ENCODE results near the gene OPTC. TPM values are rescaled to one million over a fixed set of nuclear protein-coding genes. Genes with fewer than 3 reads are reported as not detected.

The OPTC gene
- total RNA-seq, 1 experiment from 2014 or later = not detected

GRCh38 chr1:203538726-203539125 is 44.8 kb downstream of the OPTC start:
- Histone ChIP-seq H3K4me1 (ENCODE audit: control insufficient read depth in 1 of 2, insufficient read depth in 2 of 2, low read length in 2 of 2) (peaks cover 0 to 7% of the 10 kb centered on the region in 2 experiments; a peak in 1 of 4 replicates), H4K20me1 (ENCODE audit: insufficient read depth) (no peaks in the 10 kb centered on the region), H3K27ac (ENCODE audit: low read depth, low read length) (no peak overlapping the region), H3K79me2 (ENCODE audit: insufficient read depth, low read length) (no peaks in the 10 kb centered on the region), H3K27me3 (ENCODE audit: insufficient read depth, low read length) (no peaks in the 10 kb centered on the region), H3K36me3 (ENCODE audit: control insufficient read depth in 1 of 2, insufficient read depth in 2 of 2, low read length in 2 of 2) (no peaks in the 10 kb centered on the region), H2AFZ (ENCODE audit: low read depth, low read length, poor library complexity, severe bottlenecking) (no peak overlapping the region), H3K9me3 (ENCODE audit: control insufficient read depth in 1 of 2, insufficient read depth in 1 of 2, low read depth in 1 of 2, low read length in 2 of 2) (no peaks in the 10 kb centered on the region), H3K9ac (ENCODE audit: low read length) (no peak overlapping the region), H3K4me3 (replicated peaks in 1 of 2; ENCODE audit: low read depth in 1 of 2, low read length in 2 of 2) (no peak overlapping the region), H3K9me2 (ENCODE audit: insufficient read depth) (no peaks in the 10 kb centered on the region), H3K4me2 (ENCODE audit: low read length) (no peak overlapping the region)
- ChIA-PET CTCF (no interaction called here), POLR2A (no interaction called here), RAD21 (ENCODE audit: low non-redundant PET in 1 of 2, low total read pairs in 2 of 2, uncharacterized antibody in 2 of 2, unreplicated experiment in 2 of 2) (no interaction called here)
- no peak for DNase-seq (ENCODE audit: low read depth, low spot score)
- TF ChIP-seq FOSL1 (IDR thresholded peaks at IDR 0.05; ENCODE audit: low read depth) (no peak), YY1 (IDR thresholded peaks at IDR 0.05; ENCODE audit: extremely low read depth, insufficient replicate concordance, low read depth, low read length) (no peak)
- intact Hi-C loops (cut with micrococcal nuclease) = no loop called here
- no peak for ATAC-seq
- no TSS peak for BruUV-seq (replicated peaks)

DNA sequence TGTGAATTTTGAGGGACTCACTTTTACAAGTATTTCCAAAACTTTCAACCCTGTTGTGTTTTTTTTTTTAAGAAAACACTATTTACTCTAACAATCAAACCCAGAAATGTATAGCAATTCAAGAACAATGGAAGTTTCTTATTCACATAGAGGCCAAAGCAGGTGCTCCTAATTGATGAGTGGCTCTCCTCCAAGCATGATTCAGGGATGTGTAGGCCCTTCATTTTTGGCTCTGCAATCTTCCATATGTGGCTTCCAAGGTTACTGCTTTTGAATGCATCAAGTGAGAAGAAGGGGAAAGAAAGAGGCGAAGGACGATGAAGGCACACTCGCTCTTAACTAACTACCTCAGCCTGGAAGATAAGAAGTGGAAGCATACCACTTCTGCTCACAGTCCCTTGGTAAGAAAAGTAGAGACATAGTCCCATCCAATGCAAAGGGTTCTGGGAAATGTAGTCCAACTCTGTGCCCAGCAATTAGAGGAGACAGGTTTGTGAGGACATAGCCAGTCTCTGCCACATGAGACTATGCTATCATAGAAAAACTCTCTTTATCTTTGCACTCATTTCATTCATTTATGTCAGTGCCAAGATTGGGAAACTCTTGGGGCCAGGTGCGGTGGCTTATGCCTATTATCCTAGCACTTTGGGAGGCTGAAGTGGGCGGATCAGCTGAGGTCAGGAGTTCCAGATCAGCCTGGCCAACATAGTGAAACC is 46.0 kb downstream of the OPTC start:
- Histone ChIP-seq H3K36me3 (ENCODE audit: control insufficient read depth in 1 of 2, insufficient read depth in 2 of 2, low read length in 2 of 2) (no peaks in the 10 kb centered on the region), H4K20me1 (ENCODE audit: insufficient read depth) (no peaks in the 10 kb centered on the region), H3K4me2 (ENCODE audit: low read length) (no peak overlapping the region), H3K27ac (ENCODE audit: low read depth, low read length) (no peak overlapping the region), H3K4me3 (replicated peaks in 1 of 2; ENCODE audit: low read depth in 1 of 2, low read length in 2 of 2) (no peak overlapping the region), H2AFZ (ENCODE audit: low read depth, low read length, poor library complexity, severe bottlenecking) (no peak overlapping the region), H3K27me3 (ENCODE audit: insufficient read depth, low read length) (no peaks in the 10 kb centered on the region), H3K9ac (ENCODE audit: low read length) (no peak overlapping the region), H3K79me2 (ENCODE audit: insufficient read depth, low read length) (no peaks in the 10 kb centered on the region), H3K9me3 (ENCODE audit: control insufficient read depth in 1 of 2, insufficient read depth in 1 of 2, low read depth in 1 of 2, low read length in 2 of 2) (no peaks in the 10 kb centered on the region), H3K9me2 (ENCODE audit: insufficient read depth) (no peaks in the 10 kb centered on the region), H3K4me1 (ENCODE audit: control insufficient read depth in 1 of 2, insufficient read depth in 2 of 2, low read length in 2 of 2) (no peaks in the 10 kb centered on the region; a peak in 1 of 4 replicates)
- POLR2A ChIA-PET = no interaction called here
- ATAC-seq (peak; percentile 62; the same call in 1 of the 2 replicates), DNase-seq (ENCODE audit: low read depth, low spot score) (no peak)
- intact Hi-C loops (cut with micrococcal nuclease) = no loop called here
- TF ChIP-seq ATF3 (IDR thresholded peaks at IDR 0.05) (no peak), EZH2phosphoT487 (IDR thresholded peaks at IDR 0.05; ENCODE audit: borderline replicate concordance) (no peak), CBX3 (IDR thresholded peaks at IDR 0.05; ENCODE audit: low read depth) (no peak), TCF7L2 (IDR thresholded peaks at IDR 0.05; ENCODE audit: borderline replicate concordance, extremely low read depth, insufficient read depth, insufficient read length) (no peak), SIN3A (IDR thresholded peaks at IDR 0.05; ENCODE audit: low read depth) (no peak), JUND (IDR thresholded peaks at IDR 0.05) (no peak), RAD21 (IDR thresholded peaks at IDR 0.05; ENCODE audit: low read depth) (no peak), POLR2A (IDR thresholded peaks at IDR 0.05; ENCODE audit: borderline replicate concordance, extremely low read depth, insufficient read depth, insufficient read length) (no peak), ZFX (IDR thresholded peaks at IDR 0.05) (no peak), ELF1 (IDR thresholded peaks at IDR 0.05; ENCODE audit: borderline replicate concordance, low read depth) (no peak), ZNF274 (IDR thresholded peaks at IDR 0.05; ENCODE audit: low read depth, low read length) (no peak), FOSL1 (IDR thresholded peaks at IDR 0.05; ENCODE audit: low read depth) (no peak), EZH2 (IDR thresholded peaks at IDR 0.05) (no peak), POLR2AphosphoS5 (IDR thresholded peaks at IDR 0.05; ENCODE audit: low read depth, low read length) (no peak)
- TF ChIP-seq, protein P1, sequence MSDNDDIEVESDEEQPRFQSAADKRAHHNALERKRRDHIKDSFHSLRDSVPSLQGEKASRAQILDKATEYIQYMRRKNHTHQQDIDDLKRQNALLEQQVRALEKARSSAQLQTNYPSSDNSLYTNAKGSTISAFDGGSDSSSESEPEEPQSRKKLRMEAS (IDR thresholded peaks at IDR 0.05) = no peak
- TF ChIP-seq, protein P2, sequence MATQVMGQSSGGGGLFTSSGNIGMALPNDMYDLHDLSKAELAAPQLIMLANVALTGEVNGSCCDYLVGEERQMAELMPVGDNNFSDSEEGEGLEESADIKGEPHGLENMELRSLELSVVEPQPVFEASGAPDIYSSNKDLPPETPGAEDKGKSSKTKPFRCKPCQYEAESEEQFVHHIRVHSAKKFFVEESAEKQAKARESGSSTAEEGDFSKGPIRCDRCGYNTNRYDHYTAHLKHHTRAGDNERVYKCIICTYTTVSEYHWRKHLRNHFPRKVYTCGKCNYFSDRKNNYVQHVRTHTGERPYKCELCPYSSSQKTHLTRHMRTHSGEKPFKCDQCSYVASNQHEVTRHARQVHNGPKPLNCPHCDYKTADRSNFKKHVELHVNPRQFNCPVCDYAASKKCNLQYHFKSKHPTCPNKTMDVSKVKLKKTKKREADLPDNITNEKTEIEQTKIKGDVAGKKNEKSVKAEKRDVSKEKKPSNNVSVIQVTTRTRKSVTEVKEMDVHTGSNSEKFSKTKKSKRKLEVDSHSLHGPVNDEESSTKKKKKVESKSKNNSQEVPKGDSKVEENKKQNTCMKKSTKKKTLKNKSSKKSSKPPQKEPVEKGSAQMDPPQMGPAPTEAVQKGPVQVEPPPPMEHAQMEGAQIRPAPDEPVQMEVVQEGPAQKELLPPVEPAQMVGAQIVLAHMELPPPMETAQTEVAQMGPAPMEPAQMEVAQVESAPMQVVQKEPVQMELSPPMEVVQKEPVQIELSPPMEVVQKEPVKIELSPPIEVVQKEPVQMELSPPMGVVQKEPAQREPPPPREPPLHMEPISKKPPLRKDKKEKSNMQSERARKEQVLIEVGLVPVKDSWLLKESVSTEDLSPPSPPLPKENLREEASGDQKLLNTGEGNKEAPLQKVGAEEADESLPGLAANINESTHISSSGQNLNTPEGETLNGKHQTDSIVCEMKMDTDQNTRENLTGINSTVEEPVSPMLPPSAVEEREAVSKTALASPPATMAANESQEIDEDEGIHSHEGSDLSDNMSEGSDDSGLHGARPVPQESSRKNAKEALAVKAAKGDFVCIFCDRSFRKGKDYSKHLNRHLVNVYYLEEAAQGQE (IDR thresholded peaks at IDR 0.05; ENCODE audit: low read depth) = no peak
- CTCF ChIA-PET = no interaction called here
- no TSS peak for BruUV-seq (replicated peaks)
- RAD21 ChIA-PET (ENCODE audit: low non-redundant PET in 1 of 2, low total read pairs in 2 of 2, uncharacterized antibody in 2 of 2, unreplicated experiment in 2 of 2) = no interaction called here
